Measurements from ENCODE around the gene ALDH1B1. TPM values are rescaled to one million over a fixed set of nuclear protein-coding genes. Genes with fewer than 3 reads are reported as not detected.

ALDH1B1 gene
- total and polyA plus RNA-seq, 2 of the 13 experiments (the other 11 are each of a cell fraction or from before 2014, with no cell fraction given), result 45.1 to 125 TPM

- TF ChIP-seq ZNF687 (CRISPR knock-in tag; IDR thresholded peaks at IDR 0.05) (peak; percentile 31; the same call in 1 of the 2 replicates), ZNF407 (CRISPR knock-in tag; IDR thresholded peaks at IDR 0.05; ENCODE audit: not compliant biosample characterization) (peak; percentile 46), ARNT2 (CRISPR knock-in tag; IDR thresholded peaks at IDR 0.05; ENCODE audit: low read depth) (no peak), ZNF781 (CRISPR knock-in tag; IDR thresholded peaks at IDR 0.05; ENCODE audit: borderline replicate concordance, not compliant biosample characterization) (no peak), IRX3 (CRISPR knock-in tag; IDR thresholded peaks at IDR 0.05; ENCODE audit: borderline replicate concordance, low read depth) (no peak), FOSL2 (CRISPR knock-in tag; IDR thresholded peaks at IDR 0.05) (no peak), SP5 (CRISPR knock-in tag; IDR thresholded peaks at IDR 0.05; ENCODE audit: borderline replicate concordance, low read depth) (no peak), SATB2 (CRISPR knock-in tag; IDR thresholded peaks at IDR 0.05) (no peak)
- TF ChIP-seq, protein P1, sequence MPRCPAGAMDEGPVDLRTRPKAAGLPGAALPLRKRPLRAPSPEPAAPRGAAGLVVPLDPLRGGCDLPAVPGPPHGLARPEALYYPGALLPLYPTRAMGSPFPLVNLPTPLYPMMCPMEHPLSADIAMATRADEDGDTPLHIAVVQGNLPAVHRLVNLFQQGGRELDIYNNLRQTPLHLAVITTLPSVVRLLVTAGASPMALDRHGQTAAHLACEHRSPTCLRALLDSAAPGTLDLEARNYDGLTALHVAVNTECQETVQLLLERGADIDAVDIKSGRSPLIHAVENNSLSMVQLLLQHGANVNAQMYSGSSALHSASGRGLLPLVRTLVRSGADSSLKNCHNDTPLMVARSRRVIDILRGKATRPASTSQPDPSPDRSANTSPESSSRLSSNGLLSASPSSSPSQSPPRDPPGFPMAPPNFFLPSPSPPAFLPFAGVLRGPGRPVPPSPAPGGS (CRISPR knock-in tag; IDR thresholded peaks at IDR 0.05), result 0 out of 2 replicates have a peak, but pooled peaks have one; percentile 50
- TF ChIP-seq, protein P2, sequence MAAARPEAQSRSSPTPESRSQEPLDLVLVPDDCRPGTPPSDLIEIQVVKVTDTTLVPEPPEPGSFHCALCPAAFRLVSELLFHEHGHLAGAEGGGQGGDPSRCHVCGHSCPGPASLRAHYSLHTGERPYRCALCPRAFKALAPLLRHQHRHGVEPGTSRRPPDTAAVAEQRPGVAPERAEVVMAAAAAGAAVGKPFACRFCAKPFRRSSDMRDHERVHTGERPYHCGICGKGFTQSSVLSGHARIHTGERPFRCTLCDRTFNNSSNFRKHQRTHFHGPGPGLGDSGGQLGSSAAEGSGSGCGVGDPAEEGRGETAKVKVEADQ (CRISPR knock-in tag; IDR thresholded peaks at IDR 0.05; ENCODE audit: borderline replicate concordance), result 0 out of 2 replicates have a peak, but pooled peaks have one; percentile 24
These were observed 33.9 kb upstream of the ALDH1B1 start (continued) for GRCh38 chr9:38358390-38359296.

Measured in HepG2 (cell line).